GM23338 (cell line): ENCODE results near the gene CSTF1. TPM values are rescaled to one million over a fixed set of nuclear protein-coding genes. Genes with fewer than 3 reads are reported as not detected.

Source experiments
- ATAC-seq: fragments of 200-7000 bp; cut with Tn5 transposase; 3 replicates; pipeline ENCODE4 v1.9.1; 2020
- DNase-seq: peaks from one replicate; pipeline ENCODE4 v3.0.0-alpha.2; 2015; ENCODE audit warnings: low spot score
- H2AFZ ChIP-seq: fragments of 200-600 bp; sonication (generic); 2 replicates; pipeline ENCODE4 v1.8.0; 2016; ENCODE audit warnings: antibody characterized with exemption, mild to moderate bottlenecking, moderate library complexity
- H3F3A ChIP-seq: fragments of 200-600 bp; sonication (generic); replicated peaks from 2 replicates; pipeline ENCODE4 v1.8.0; 2017; ENCODE audit warnings: antibody characterized with exemption, mixed run types, low read depth
- H3K27ac ChIP-seq: fragments of 200-600 bp; sonication (generic); 2 replicates; pipeline ENCODE4 v1.6.1; 2016; ENCODE audit warnings: low read depth
- H3K27me3 ChIP-seq: fragments of 200-600 bp; sonication (generic); 2 replicates; pipeline ENCODE4 v1.8.0; 2016; ENCODE audit warnings: mild to moderate bottlenecking, mixed run types, moderate library complexity; ENCODE audit not compliant: insufficient read depth
- H3K36me3 ChIP-seq: fragments of 200-600 bp; sonication (generic); 2 replicates; pipeline ENCODE4 v1.8.0; 2016; ENCODE audit warnings: mild to moderate bottlenecking; ENCODE audit not compliant: insufficient read depth
- H3K4me1 ChIP-seq: fragments of 200-600 bp; sonication (generic); 2 replicates; pipeline ENCODE4 v1.8.0; 2016; ENCODE audit warnings: mild to moderate bottlenecking, moderate library complexity; ENCODE audit not compliant: insufficient read depth
- H3K4me2 ChIP-seq: fragments of 200-600 bp; sonication (generic); 2 replicates; pipeline ENCODE4 v1.7.1; 2017; ENCODE audit warnings: mixed run types
- H3K4me3 ChIP-seq: fragments of 200-600 bp; sonication (generic); 2 replicates; pipeline ENCODE4 v1.6.1; 2016; ENCODE audit warnings: mixed run types
- H3K79me2 ChIP-seq: fragments of 200-600 bp; sonication (generic); replicated peaks from 2 replicates; pipeline ENCODE4 v1.8.0; 2017; ENCODE audit warnings: mild to moderate bottlenecking; ENCODE audit not compliant: insufficient read depth
- H3K9me2 ChIP-seq: fragments of 200-600 bp; sonication (generic); 2 replicates; pipeline ENCODE4 v1.8.0; 2017; ENCODE audit not compliant: insufficient read depth
- H4K20me1 ChIP-seq: fragments of 200-600 bp; sonication (generic); replicated peaks from 2 replicates; pipeline ENCODE4 v1.8.0; 2017; ENCODE audit warnings: mild to moderate bottlenecking; ENCODE audit not compliant: insufficient read depth
- H3K27ac Mint-ChIP-seq: 2 replicates; pipeline ENCODE4 v1.8.0; 2020; ENCODE audit warnings: inconsistent platforms, mild to moderate bottlenecking, moderate library complexity, mixed read lengths
- H3K27me3 Mint-ChIP-seq: 3 replicates; pipeline ENCODE4 v1.8.0; 2022; ENCODE audit warnings: low read depth, mild to moderate bottlenecking, moderate library complexity, mixed read lengths, inconsistent platforms; ENCODE audit not compliant: insufficient read depth, poor library complexity
- H3K36me3 Mint-ChIP-seq: 3 replicates; pipeline ENCODE4 v1.8.0; 2021; ENCODE audit warnings: low read depth, mild to moderate bottlenecking, inconsistent platforms, moderate library complexity, mixed read lengths
- H3K4me1 Mint-ChIP-seq: 3 replicates; pipeline ENCODE4 v1.8.0; 2020; ENCODE audit warnings: mild to moderate bottlenecking, inconsistent platforms, mixed read lengths
- H3K4me3 Mint-ChIP-seq: 3 replicates; pipeline ENCODE4 v1.8.0; 2021; ENCODE audit warnings: moderate library complexity, mild to moderate bottlenecking, inconsistent platforms, mixed read lengths
- H3K9me3 Mint-ChIP-seq: 3 replicates; pipeline ENCODE4 v1.8.0; 2020; ENCODE audit warnings: moderate library complexity, mild to moderate bottlenecking, inconsistent platforms, mixed read lengths
- CREB1 ChIP-seq: fragments of 250-450 bp; sonication (Bioruptor Pico); IDR thresholded peaks from 2 replicates; pipeline ENCODE4 v1.5.0; 2020; ENCODE audit warnings: low read depth, mild to moderate bottlenecking, moderate library complexity
- CTCF ChIP-seq, 2 experiments: fragments of 200-600 bp in 1 of 2; sonication (generic) in 1 of 2; conservative IDR thresholded peaks; 2 replicates each; pipeline versions ENCODE4 v1.5.1 to v1.6.1; 2016 to 2017; ENCODE audit warnings: antibody characterized with exemption in 2 of 2, low read depth in 2 of 2, mild to moderate bottlenecking in 2 of 2, moderate library complexity in 1 of 2
- ETS1 ChIP-seq: IDR thresholded peaks from 2 replicates; pipeline ENCODE4 v1.6.1; 2016; ENCODE audit warnings: antibody characterized with exemption
- EZH2phosphoT487 ChIP-seq: fragments of 200-600 bp; sonication (generic); IDR thresholded peaks from one replicate; pipeline ENCODE4 v1.8.1; 2018; ENCODE audit warnings: antibody characterized with exemption; ENCODE audit not compliant: unreplicated experiment
- JUNB ChIP-seq: IDR thresholded peaks from one replicate; pipeline ENCODE4 v1.6.1; 2016; ENCODE audit warnings: antibody characterized with exemption; ENCODE audit not compliant: unreplicated experiment
- NANOG ChIP-seq: IDR thresholded peaks from 2 replicates; pipeline ENCODE4 v1.6.1; 2016; ENCODE audit warnings: antibody characterized with exemption, borderline replicate concordance
- POLR2AphosphoS5 ChIP-seq: IDR thresholded peaks from 2 replicates; pipeline ENCODE4 v1.6.1; 2016; ENCODE audit warnings: antibody characterized with exemption, low read depth
- STAT1 ChIP-seq: IDR thresholded peaks from one replicate; pipeline ENCODE4 v1.6.1; 2016; ENCODE audit warnings: antibody characterized with exemption; ENCODE audit not compliant: unreplicated experiment
- ZNF114 ChIP-seq: fragments of 250-450 bp; sonication (Bioruptor Pico); IDR thresholded peaks from 2 replicates; pipeline ENCODE4 v1.5.0; 2020; ENCODE audit warnings: mild to moderate bottlenecking, moderate library complexity
- ZNF462 ChIP-seq: fragments of 250-450 bp; sonication (Bioruptor Pico); IDR thresholded peaks from 2 replicates; pipeline ENCODE4 v1.5.0; 2020; ENCODE audit warnings: mild to moderate bottlenecking, moderate library complexity
- polyA plus RNA-seq: library from polyadenylated mRNA; unstranded; fragments of >200 nt; fragmentation: Nextera tagmentation; extraction: Ambion mirVana; gene quantifications from 2 replicates; pipeline ENCODE4 v1.2.1, GENCODE V29; 2016
- total RNA-seq: library from RNA; depleted of rRNA; stranded (reverse); fragments of >200 nt; shearing (Covaris generic); gene quantifications from 2 replicates; pipeline ENCODE4 v1.2.3, GENCODE V29; 2014

Gene CSTF1
- total and polyA plus RNA-seq, 2 experiments from 2014 or later: 21.5 to 62.3 TPM

GRCh38 chr20:56400001-56400640 lies 7.7 kb downstream of the CSTF1 start:
- no peak; the same call in 2 of the 3 replicates for ATAC-seq
- Histone ChIP-seq H3K27ac (no peak overlapping the region), H3K27me3 (no peaks in the 10 kb centered on the region), H3K79me2 (peaks cover 38% of the 10 kb centered on the region), H3K9me2 (no peaks in the 10 kb centered on the region), H3F3A (peaks cover 3% of the 10 kb centered on the region; the same call in 1 of the 2 replicates), H3K4me2 (no peak overlapping the region), H3K36me3 (peaks cover 84% of the 10 kb centered on the region), H2AFZ (no peak overlapping the region), H3K4me1 (no peaks in the 10 kb centered on the region), H4K20me1 (peaks cover 25% of the 10 kb centered on the region), H3K4me3 (no peak overlapping the region)
- TF ChIP-seq EZH2phosphoT487 (no peak), CREB1 (CRISPR knock-in tag) (no peak), NANOG (no peak), STAT1 (no peak), ZNF114 (CRISPR knock-in tag) (no peak), JUNB (no peak), POLR2AphosphoS5 (no peak), CTCF (conservative IDR thresholded peaks at IDR 0.05; ENCODE audit: low read depth in 2 of 2) (peak; percentile 67 to 82)
- Mint-ChIP-seq H3K9me3 (no peaks in the 10 kb centered on the region), H3K4me1 (no peaks in the 10 kb centered on the region), H3K27me3 (no peaks in the 10 kb centered on the region), H3K27ac (no peak overlapping the region), H3K4me3 (no peak overlapping the region), H3K36me3 (peaks cover 95% of the 10 kb centered on the region)
- peak; percentile 79 for DNase-seq

GRCh38 chr20:56403465-56403864 lies 11.0 kb downstream of the CSTF1 start:
- Histone ChIP-seq H3K4me1 (no peaks in the 10 kb centered on the region), H3K27me3 (no peaks in the 10 kb centered on the region), H3K4me3 (no peak overlapping the region), H3K79me2 (peaks cover 42% of the 10 kb centered on the region), H3K4me2 (no peak overlapping the region), H3K9me2 (no peaks in the 10 kb centered on the region), H3K27ac (no peak overlapping the region), H4K20me1 (peaks cover 16% of the 10 kb centered on the region), H3F3A (no peaks in the 10 kb centered on the region; the same call in 1 of the 2 replicates), H2AFZ (no peak overlapping the region), H3K36me3 (peaks cover 61% of the 10 kb centered on the region)
- no peaks in the 10 kb centered on the region for H3K4me1 Mint-ChIP-seq
- ATAC-seq (no peak), DNase-seq (no peak)
- H3K27ac Mint-ChIP-seq: no peak overlapping the region
- H3K9me3 Mint-ChIP-seq: no peaks in the 10 kb centered on the region
- H3K36me3 Mint-ChIP-seq: peaks cover 92% of the 10 kb centered on the region
- H3K27me3 Mint-ChIP-seq: no peaks in the 10 kb centered on the region
- no peak overlapping the region for H3K4me3 Mint-ChIP-seq
- TF ChIP-seq ETS1 (no peak), POLR2AphosphoS5 (no peak), CTCF (conservative IDR thresholded peaks at IDR 0.05; ENCODE audit: low read depth in 2 of 2) (no peak), EZH2phosphoT487 (no peak), ZNF114 (CRISPR knock-in tag) (no peak), CREB1 (CRISPR knock-in tag) (no peak), ZNF462 (CRISPR knock-in tag) (no peak)
